ENCODE measurements around the gene CDH13.

DNA sequence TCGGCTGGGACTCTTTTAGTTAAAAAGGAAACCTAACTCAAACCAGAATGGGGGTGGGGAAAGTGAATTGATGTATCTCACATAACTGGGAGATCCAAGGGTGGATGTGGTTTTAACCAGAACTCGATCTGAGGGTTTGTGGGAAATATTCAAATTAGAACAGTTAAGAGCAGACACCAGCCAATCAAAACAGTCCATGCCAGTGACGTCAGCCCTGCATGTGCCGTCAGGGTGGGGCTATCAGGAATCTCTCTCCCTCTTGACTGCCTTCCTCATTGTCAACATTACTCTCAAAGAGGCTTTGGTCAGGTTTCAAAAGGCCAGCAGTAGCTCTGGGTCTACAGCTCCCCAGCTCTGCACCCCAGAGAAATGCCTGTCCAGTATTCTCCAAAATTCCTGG lies 1086.8 kb downstream of the CDH13 start:
- TF ChIP-seq POLR2A (IDR thresholded peaks at IDR 0.05; ENCODE audit: low read depth): no peak
- TF ChIP-seq, protein P1, sequence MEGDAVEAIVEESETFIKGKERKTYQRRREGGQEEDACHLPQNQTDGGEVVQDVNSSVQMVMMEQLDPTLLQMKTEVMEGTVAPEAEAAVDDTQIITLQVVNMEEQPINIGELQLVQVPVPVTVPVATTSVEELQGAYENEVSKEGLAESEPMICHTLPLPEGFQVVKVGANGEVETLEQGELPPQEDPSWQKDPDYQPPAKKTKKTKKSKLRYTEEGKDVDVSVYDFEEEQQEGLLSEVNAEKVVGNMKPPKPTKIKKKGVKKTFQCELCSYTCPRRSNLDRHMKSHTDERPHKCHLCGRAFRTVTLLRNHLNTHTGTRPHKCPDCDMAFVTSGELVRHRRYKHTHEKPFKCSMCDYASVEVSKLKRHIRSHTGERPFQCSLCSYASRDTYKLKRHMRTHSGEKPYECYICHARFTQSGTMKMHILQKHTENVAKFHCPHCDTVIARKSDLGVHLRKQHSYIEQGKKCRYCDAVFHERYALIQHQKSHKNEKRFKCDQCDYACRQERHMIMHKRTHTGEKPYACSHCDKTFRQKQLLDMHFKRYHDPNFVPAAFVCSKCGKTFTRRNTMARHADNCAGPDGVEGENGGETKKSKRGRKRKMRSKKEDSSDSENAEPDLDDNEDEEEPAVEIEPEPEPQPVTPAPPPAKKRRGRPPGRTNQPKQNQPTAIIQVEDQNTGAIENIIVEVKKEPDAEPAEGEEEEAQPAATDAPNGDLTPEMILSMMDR (IDR thresholded peaks at IDR 0.05): no peak
- TF ChIP-seq POLR2AphosphoS5 (IDR thresholded peaks at IDR 0.05): no peak
- no peak for TF ChIP-seq EP300 (IDR thresholded peaks at IDR 0.05)

All from esophagus muscularis mucosa (tissue), 4 donors.